K562 (cell line): ENCODE results near the gene NOD1. TPM values are rescaled to one million over a fixed set of nuclear protein-coding genes. Genes with fewer than 3 reads are reported as not detected.
"Not testable (repeated sequence)": the region's sequence is repeated elsewhere in the genome, so short reads cannot be mapped to it uniquely, and the experiment has no call there.

ENCODE experiments used
- ATAC-seq: fragments of 200-7000 bp; cut with Tn5 transposase; 3 replicates; pipeline ENCODE4 v1.9.1; 2020; ENCODE audit warnings: moderate library complexity
- BruUV-seq: library from RNA; stranded (reverse); fragments of 400-500 nt; replicated peaks from 2 replicates; lab custom pipeline; 2021; lab: Mats Ljungman, UMichigan
- CTCF ChIA-PET: fragments of 300-600 bp; formaldehyde crosslinking; extraction: SDS; loops from one replicate; lab custom pipeline; 2021; ENCODE audit warnings: low intra/inter-chr PET ratio; lab: Yijun Ruan, JAX
- POLR2A ChIA-PET: fragments of 300-600, 350-650 bp; sonication (Branson Sonifier 250); formaldehyde crosslinking; extraction: SDS; loops from one replicate; lab custom pipeline; 2021; ENCODE audit warnings: antibody characterized with exemption, inconsistent platforms; lab: Yijun Ruan, JAX
- DNase-seq, 4 experiments: peaks; one replicate each; pipeline versions ENCODE4 v3.0.0 to v3.0.0-alpha.2; 2011 to 2018; ENCODE audit warnings: low spot score in 3 of 4, mixed read lengths in 3 of 4; ENCODE audit errors: extremely low read depth in 1 of 4
- FAIRE-seq: peaks from 2 replicates; lab custom pipeline; 2011; peaks lifted over from hg19 to GRCh38; lab: Jason Lieb, UNC
- H2AFZ ChIP-seq: 2 replicates; pipeline ENCODE4 v1.6.0; 2011; ENCODE audit warnings: low read depth, low read length, control low read depth, inconsistent platforms
- H3K27ac ChIP-seq: fragments of 200-600 bp; 3 replicates; pipeline ENCODE4 v1.8.0; 2011; ENCODE audit warnings: low read depth, mild to moderate bottlenecking, control low read depth, inconsistent platforms, low read length, moderate library complexity, mixed read lengths; ENCODE audit errors: extremely low read depth
- H3K27me3 ChIP-seq, 2 experiments: fragments of 300-600 bp in 1 of 2; 2 replicates in 1 of 2; 3 replicates in 1 of 2; pipeline versions ENCODE4 v1.6.0 to v1.8.0; 2011; ENCODE audit warnings: inconsistent platforms in 2 of 2, low read length in 2 of 2, mild to moderate bottlenecking in 1 of 2, mixed read lengths in 1 of 2, moderate library complexity in 1 of 2; ENCODE audit not compliant: control insufficient read depth in 2 of 2, insufficient read depth in 2 of 2
- H3K36me3 ChIP-seq: fragments of 300-600 bp; 3 replicates; pipeline ENCODE4 v1.8.0; 2011; ENCODE audit warnings: mild to moderate bottlenecking, low read length, inconsistent platforms; ENCODE audit not compliant: control insufficient read depth, insufficient read depth
- H3K4me1 ChIP-seq, 2 experiments: fragments of 200-600 bp in 1 of 2; replicated peaks in 1 of 2; 2 replicates in 1 of 2; 3 replicates in 1 of 2; pipeline versions ENCODE4 v1.5.1 to v1.8.0; 2011; ENCODE audit warnings: inconsistent platforms in 2 of 2, low read length in 2 of 2, mild to moderate bottlenecking in 1 of 2, mixed read lengths in 1 of 2, moderate library complexity in 1 of 2; ENCODE audit not compliant: control insufficient read depth in 2 of 2, insufficient read depth in 2 of 2
- H3K4me2 ChIP-seq: 2 replicates; pipeline ENCODE4 v1.6.1; 2011; ENCODE audit warnings: low read length, control low read depth, inconsistent platforms, mixed read lengths; ENCODE audit not compliant: insufficient read depth
- H3K4me3 ChIP-seq: fragments of 200-600 bp; sonication (generic), shearing (Covaris generic); 2 replicates; pipeline ENCODE4 v1.5.1; 2016; ENCODE audit warnings: control low read depth, inconsistent platforms
- H3K79me2 ChIP-seq: fragments of 200-600 bp; 3 replicates; pipeline ENCODE4 v1.8.0; 2011; ENCODE audit warnings: low read length, inconsistent platforms; ENCODE audit not compliant: control insufficient read depth, insufficient read depth
- H3K9ac ChIP-seq, 2 experiments: 2 replicates each; pipeline versions ENCODE4 v1.6.0 to v1.6.1; 2011; ENCODE audit warnings: low read depth in 2 of 2, low read length in 2 of 2, control low read depth in 1 of 2, inconsistent platforms in 1 of 2, mild to moderate bottlenecking in 1 of 2, mixed read lengths in 1 of 2; ENCODE audit not compliant: insufficient read depth in 1 of 2
- H3K9me1 ChIP-seq: one replicate; pipeline ENCODE4 v1.6.0; 2011; ENCODE audit warnings: inconsistent platforms, mild to moderate bottlenecking, low read length, moderate library complexity; ENCODE audit not compliant: control insufficient read depth, insufficient read depth
- H3K9me3 ChIP-seq: replicated peaks from 2 replicates; pipeline ENCODE4 v1.5.1; 2011; ENCODE audit warnings: low read depth, low read length, inconsistent platforms; ENCODE audit not compliant: control insufficient read depth, insufficient read depth
- H4K20me1 ChIP-seq: replicated peaks from 2 replicates; pipeline ENCODE4 v1.6.1; 2011; ENCODE audit warnings: low read length, inconsistent platforms, mixed read lengths; ENCODE audit not compliant: control insufficient read depth, insufficient read depth
- BRF1 ChIP-seq: IDR thresholded peaks from 3 replicates; pipeline ENCODE4 v1.6.1; 2011; ENCODE audit warnings: borderline replicate concordance, mild to moderate bottlenecking; ENCODE audit not compliant: insufficient read length; ENCODE audit errors: extremely low read depth
- EGR1 ChIP-seq: fragments of 450-650 bp; conservative IDR thresholded peaks from 2 replicates; pipeline ENCODE4 v1.6.1; 2017; ENCODE audit warnings: mild to moderate bottlenecking
- EWSR1 ChIP-seq: fragments of 450-650 bp; IDR thresholded peaks from 2 replicates; pipeline ENCODE4 v1.6.1; 2018; ENCODE audit warnings: borderline replicate concordance, mild to moderate bottlenecking, low read depth, moderate library complexity; ENCODE audit not compliant: partially characterized antibody
- HNRNPLL ChIP-seq: fragments of 200-400 bp; formaldehyde crosslinking; IDR thresholded peaks from 2 replicates; pipeline ENCODE4 v1.6.1; 2017; ENCODE audit warnings: low read length, low read depth, mild to moderate bottlenecking; ENCODE audit not compliant: poor library complexity, severe bottlenecking
- TRIM28 ChIP-seq: fragments of 450-650 bp; IDR thresholded peaks from 2 replicates; pipeline ENCODE4 v1.6.1; 2017
- XRCC3 ChIP-seq: fragments of 450-650 bp; IDR thresholded peaks from 2 replicates; pipeline ENCODE4 v1.6.1; 2017; ENCODE audit warnings: mild to moderate bottlenecking, moderate library complexity
- ZBTB9 ChIP-seq: fragments of 450-650 bp; formaldehyde crosslinking; IDR thresholded peaks from 2 replicates; pipeline ENCODE4 v1.4.0; 2020; ENCODE audit warnings: mild to moderate bottlenecking, moderate library complexity
- ZNF76 ChIP-seq: fragments of 250-450 bp; sonication (Bioruptor Pico); IDR thresholded peaks from 2 replicates; pipeline ENCODE4 v1.4.0; 2020; ENCODE audit warnings: mild to moderate bottlenecking, moderate library complexity, borderline replicate concordance
- WGBS: fragments of 100-300 bp; shearing (Covaris generic); methylation state at CpG from one replicate; pipeline ENCODE4 v1.1.6; 2016; ENCODE audit warnings: low coverage, mixed read lengths; ENCODE audit not compliant: insufficient coverage; ENCODE audit errors: missing lambda C conversion rate; 5-methylcytosine and 5-hydroxymethylcytosine counted together
- in situ Hi-C: fragments of 300-500 bp; cut with MboI; formaldehyde crosslinking; loops from 4 replicates; pipeline ENCODE4 v1.15.0; 2018; ENCODE audit warnings: inconsistent platforms, mixed read lengths
- intact Hi-C: fragments of 100-400 bp; cut with micrococcal nuclease; formaldehyde crosslinking; loops from 2 replicates; pipeline ENCODE4 v1.14.2; 2022
- polyA plus RNA-seq, 8 experiments: library from polyadenylated mRNA; depleted of rRNA in 4 of 8; stranded (reverse) in 5 of 8; unstranded in 3 of 8; fragments of >200 nt; fragmentation: Nextera tagmentation in 2 of 8; fragmentation: Illumina TruSeq in 1 of 8; extraction: Ambion mirVana in 2 of 8; extraction: Trizol in 1 of 8; gene quantifications; 2 replicates each; pipeline versions ENCODE4 v1.2.1 to v1.2.3, GENCODE V29; 2011 to 2014; ENCODE audit warnings: inconsistent platforms in 1 of 8, missing spikeins in 1 of 8
- total RNA-seq, 7 experiments: library from RNA; depleted of rRNA in 6 of 7; stranded (reverse); fragments of >200 nt in 6 of 7; fragmentation: Illumina TruSeq in 2 of 7; extraction: Trizol in 2 of 7; gene quantifications; 2 replicates each; pipeline versions ENCODE4 v1.2.1 to v1.2.3, GENCODE V29; 2011 to 2021; ENCODE audit warnings: low replicate concordance in 1 of 7

Gene NOD1
- total and polyA plus RNA-seq, 9 of the 15 experiments (the other 6 are each of a cell fraction or from before 2014, with no cell fraction given) = 0.34 to 7.1 (median 4.7) TPM

GRCh38 chr7:30478349-30479201 is at the start of gene NOD1 (continued):
- peak; percentile 63; the same call in 1 of the 2 replicates for TF ChIP-seq ZBTB9
- TF ChIP-seq TRIM28 = no peak
- TF ChIP-seq XRCC3 = no peak
- no peak for TF ChIP-seq ZNF76 (CRISPR knock-in tag)
- peak; percentile 86 for TF ChIP-seq EGR1
- TF ChIP-seq HNRNPLL = peak; percentile 91
- no peak for TF ChIP-seq BRF1
- no peak for TF ChIP-seq EWSR1

- ATAC-seq, H2AFZ ChIP-seq, H3K9ac ChIP-seq, in situ Hi-C loops, BruUV-seq, H3K27me3 ChIP-seq, POLR2A ChIA-PET, intact Hi-C loops, H4K20me1 ChIP-seq, H3K27ac ChIP-seq, DNase-seq, H3K9me3 ChIP-seq, H3K79me2 ChIP-seq, FAIRE-seq, H3K36me3 ChIP-seq, H3K4me3 ChIP-seq, CTCF ChIA-PET, H3K4me2 ChIP-seq, H3K9me1 ChIP-seq: not testable (repeated sequence)
- H3K4me1 ChIP-seq = peaks cover 8 to 11% of the 10 kb centered on the region in 2 experiments
- WGBS = 0% methylated on average over 1 of the region's 1 CpG
Observed at GRCh38 chr7:30527297-30527696, 48.7 kb upstream of the NOD1 start.
